SK-N-MC (cell line): ENCODE measurements around the gene KIF7.

Experiments used
- EZH2 ChIP-seq: fragments of 200-600 bp; sonication (generic); IDR thresholded peaks from one replicate; pipeline ENCODE4 v1.6.1; 2017; ENCODE audit warnings: antibody characterized with exemption
- FOXP2 ChIP-seq: optimal IDR thresholded peaks from 2 replicates; pipeline ENCODE3; 2011; ENCODE audit warnings: mild to moderate bottlenecking, moderate library complexity; ENCODE audit not compliant: insufficient read depth; ENCODE audit errors: extremely low read length, control extremely low read depth
- POLR2AphosphoS5 ChIP-seq: IDR thresholded peaks from 2 replicates; pipeline ENCODE4 v1.6.1; 2012; ENCODE audit warnings: mild to moderate bottlenecking, low read depth, low read length, borderline replicate concordance

GRCh38 chr15:89633585-89633984, 21.7 kb downstream of the KIF7 start:
- no peak for TF ChIP-seq POLR2AphosphoS5
- no peak for TF ChIP-seq EZH2
- no peak for TF ChIP-seq FOXP2
